ENCODE measurements around the gene MEGF9. TPM values are rescaled to one million over a fixed set of nuclear protein-coding genes. Genes with fewer than 3 reads are reported as not detected.

The MEGF9 gene
- polyA plus RNA-seq, 1 donor (not counting 4 experiments of a cell fraction or from before 2014, with no cell fraction given), result 11.2 TPM

DNA sequence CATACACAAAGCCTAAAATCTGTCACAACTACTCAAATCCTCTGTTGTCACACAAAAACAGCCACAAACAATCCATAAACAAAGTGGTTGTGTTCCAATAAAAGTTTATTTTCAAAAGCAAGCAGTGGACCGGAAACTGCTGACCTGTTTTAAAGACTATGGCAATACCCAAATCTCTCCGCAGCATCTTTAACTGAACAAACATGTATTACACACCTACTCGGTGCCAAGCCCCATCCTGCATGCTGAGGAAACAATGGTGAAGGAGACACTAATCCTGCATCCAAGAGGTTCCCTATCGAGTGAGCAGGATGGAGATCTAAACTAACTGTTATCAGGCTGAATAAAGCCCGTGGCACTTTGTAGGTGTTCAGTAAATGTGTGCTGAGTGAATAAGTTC is 145.5 kb downstream of the MEGF9 start:
- Histone ChIP-seq H3K9me3 (ENCODE audit: control insufficient read depth, low read depth, low read length) (no peaks in the 10 kb centered on the region), H2AFZ (ENCODE audit: control insufficient read depth, low read length) (no peak overlapping the region), H3K27ac (ENCODE audit: control insufficient read depth, insufficient read depth, low read length) (no peak overlapping the region), H3K9ac (ENCODE audit: control insufficient read depth, extremely low read depth, insufficient read depth, low read length) (no peak overlapping the region), H4K20me1 (ENCODE audit: control insufficient read depth, extremely low read depth, insufficient read depth, low read length) (no peaks in the 10 kb centered on the region), H3K27me3 (ENCODE audit: control insufficient read depth, extremely low read depth, insufficient read depth, low read length) (no peaks in the 10 kb centered on the region), H3K4me2 (ENCODE audit: control insufficient read depth, extremely low read depth, insufficient read depth, low read depth, low read length) (no peak overlapping the region), H3K4me1 (ENCODE audit: control insufficient read depth, extremely low read depth, insufficient read depth, low read length) (no peaks in the 10 kb centered on the region), H3K79me2 (ENCODE audit: control insufficient read depth, insufficient read depth, low read length) (peaks cover 8% of the 10 kb centered on the region), H3K36me3 (ENCODE audit: control insufficient read depth in 2 of 2, extremely low read depth in 1 of 2, insufficient read depth in 2 of 2, low read length in 2 of 2) (peaks cover 13 to 30% of the 10 kb centered on the region in 2 experiments), H3K9me1 (ENCODE audit: control insufficient read depth, extremely low read depth, insufficient read depth, low read length) (no peaks in the 10 kb centered on the region), H3K4me3 (ENCODE audit: control insufficient read depth in 2 of 3, extremely low read depth in 1 of 3, insufficient read depth in 2 of 3, low read depth in 1 of 3, low read length in 3 of 3) (no peak overlapping the region)
- no peak for TF ChIP-seq EZH2 (IDR thresholded peaks at IDR 0.05; ENCODE audit: low read length)
- TF ChIP-seq CTCF (optimal IDR thresholded peaks at IDR 0.05 in 1 of 3, IDR thresholded peaks at IDR 0.05 in 1 of 3, conservative IDR thresholded peaks at IDR 0.05 in 1 of 3; ENCODE audit: extremely low read depth in 1 of 3, insufficient read depth in 2 of 3, low read length in 3 of 3), result no peak
- no peak for DNase-seq (ENCODE audit: low read depth, low spot score)
- FAIRE-seq, result no peak
- dilution Hi-C loops (cut with MboI; ENCODE audit: extremely low pct_ligation_motif_present, low sequenced_read_pairs), result no loop called here

DNA sequence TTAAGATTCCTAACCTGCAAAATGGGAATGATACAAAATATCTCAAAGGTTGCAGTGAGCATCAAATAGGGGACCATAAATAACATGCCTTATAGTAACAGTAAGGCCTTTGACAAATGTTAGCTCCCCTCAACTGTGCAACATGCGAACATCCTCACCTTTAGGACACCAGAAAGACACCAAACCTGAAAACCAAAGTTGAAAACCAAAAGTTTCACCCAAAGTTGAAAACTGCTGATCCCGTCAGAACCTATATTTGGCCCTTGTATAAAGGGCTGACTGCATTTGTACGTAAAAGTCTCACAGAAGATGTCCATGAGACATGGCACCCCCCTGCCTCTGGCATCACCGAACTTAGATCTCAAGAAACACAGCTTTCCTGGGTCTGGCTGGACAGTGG is 146.4 kb downstream of the MEGF9 start:
- no peak for TF ChIP-seq CTCF (optimal IDR thresholded peaks at IDR 0.05 in 1 of 3, IDR thresholded peaks at IDR 0.05 in 1 of 3, conservative IDR thresholded peaks at IDR 0.05 in 1 of 3; ENCODE audit: extremely low read depth in 1 of 3, insufficient read depth in 2 of 3, low read length in 3 of 3)
- TF ChIP-seq EZH2 (IDR thresholded peaks at IDR 0.05; ENCODE audit: low read length), result no peak
- DNase-seq (ENCODE audit: low read depth, low spot score) (no peak), FAIRE-seq (no peak)
- Histone ChIP-seq H3K27me3 (ENCODE audit: control insufficient read depth, extremely low read depth, insufficient read depth, low read length) (no peaks in the 10 kb centered on the region), H3K4me3 (ENCODE audit: control insufficient read depth in 2 of 3, extremely low read depth in 1 of 3, insufficient read depth in 2 of 3, low read depth in 1 of 3, low read length in 3 of 3) (no peak overlapping the region), H3K36me3 (ENCODE audit: control insufficient read depth in 2 of 2, extremely low read depth in 1 of 2, insufficient read depth in 2 of 2, low read length in 2 of 2) (peaks cover 13 to 29% of the 10 kb centered on the region in 2 experiments), H4K20me1 (ENCODE audit: control insufficient read depth, extremely low read depth, insufficient read depth, low read length) (no peaks in the 10 kb centered on the region), H3K79me2 (ENCODE audit: control insufficient read depth, insufficient read depth, low read length) (peaks cover 9% of the 10 kb centered on the region), H3K4me2 (ENCODE audit: control insufficient read depth, extremely low read depth, insufficient read depth, low read depth, low read length) (no peak overlapping the region), H3K9me3 (ENCODE audit: control insufficient read depth, low read depth, low read length) (no peaks in the 10 kb centered on the region), H3K4me1 (ENCODE audit: control insufficient read depth, extremely low read depth, insufficient read depth, low read length) (peaks cover 5% of the 10 kb centered on the region), H2AFZ (ENCODE audit: control insufficient read depth, low read length) (no peak overlapping the region), H3K27ac (ENCODE audit: control insufficient read depth, insufficient read depth, low read length) (no peak overlapping the region), H3K9ac (ENCODE audit: control insufficient read depth, extremely low read depth, insufficient read depth, low read length) (no peak overlapping the region), H3K9me1 (ENCODE audit: control insufficient read depth, extremely low read depth, insufficient read depth, low read length) (no peaks in the 10 kb centered on the region)
- dilution Hi-C loops (cut with MboI; ENCODE audit: extremely low pct_ligation_motif_present, low sequenced_read_pairs), result no loop called here

All from keratinocyte (primary cell).